ENCODE data around the gene SERPINB10. TPM values are rescaled to one million over a fixed set of nuclear protein-coding genes. Genes with fewer than 3 reads are reported as not detected.
A peak's percentile ranks its signal among the peaks of the same experiment; 100 is the strongest.

Gene SERPINB10
- total and polyA plus RNA-seq, 2 experiments from 2014 or later, result 0.93 TPM; not detected in 1

DNA sequence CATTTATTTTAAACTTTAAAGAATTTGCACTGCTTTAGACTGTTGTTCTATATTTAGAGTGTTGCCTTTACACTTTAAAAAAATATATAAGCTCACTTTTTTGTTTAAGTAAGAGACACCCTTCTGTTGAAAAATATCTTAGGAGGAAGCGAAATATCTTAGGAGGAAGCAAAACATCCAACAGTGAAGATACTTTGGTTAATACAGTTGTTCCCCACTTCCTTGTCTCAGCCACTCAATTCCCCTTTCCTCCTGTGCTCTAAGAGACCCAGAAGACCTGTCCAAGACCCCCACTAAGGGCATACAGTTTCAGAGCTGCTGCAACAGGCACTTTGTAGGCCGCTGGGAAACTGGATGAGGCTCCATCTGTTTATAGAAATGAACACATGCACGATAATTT is 67.9 kb downstream of the SERPINB10 start:
- Histone ChIP-seq H3K79me2 (peaks cover 5% of the 10 kb centered on the region), H3K4me2 (no peak overlapping the region), H3K27ac (no peak overlapping the region), H3K4me1 (ENCODE audit: insufficient read depth) (peaks cover 5% of the 10 kb centered on the region), H3K27me3 (no peaks in the 10 kb centered on the region), H3K4me3 (no peak overlapping the region), H3K9me2 (replicated peaks; ENCODE audit: insufficient read depth) (no peaks in the 10 kb centered on the region), H4K20me1 (ENCODE audit: insufficient read depth, poor library complexity, severe bottlenecking) (no peaks in the 10 kb centered on the region), H3K9me3 (ENCODE audit: low read depth) (no peaks in the 10 kb centered on the region), H3K36me3 (replicated peaks; ENCODE audit: insufficient read depth, low read depth) (no peaks in the 10 kb centered on the region), H2AFZ (no peak overlapping the region)
- no peak for DNase-seq (ENCODE audit: low spot score)
- TF ChIP-seq EZH2phosphoT487 (IDR thresholded peaks at IDR 0.05; ENCODE audit: low read depth, severe bottlenecking, unreplicated experiment) (no peak), EZH2 (IDR thresholded peaks at IDR 0.05; ENCODE audit: borderline replicate concordance) (no peak)
- TF ChIP-seq, protein P1, sequence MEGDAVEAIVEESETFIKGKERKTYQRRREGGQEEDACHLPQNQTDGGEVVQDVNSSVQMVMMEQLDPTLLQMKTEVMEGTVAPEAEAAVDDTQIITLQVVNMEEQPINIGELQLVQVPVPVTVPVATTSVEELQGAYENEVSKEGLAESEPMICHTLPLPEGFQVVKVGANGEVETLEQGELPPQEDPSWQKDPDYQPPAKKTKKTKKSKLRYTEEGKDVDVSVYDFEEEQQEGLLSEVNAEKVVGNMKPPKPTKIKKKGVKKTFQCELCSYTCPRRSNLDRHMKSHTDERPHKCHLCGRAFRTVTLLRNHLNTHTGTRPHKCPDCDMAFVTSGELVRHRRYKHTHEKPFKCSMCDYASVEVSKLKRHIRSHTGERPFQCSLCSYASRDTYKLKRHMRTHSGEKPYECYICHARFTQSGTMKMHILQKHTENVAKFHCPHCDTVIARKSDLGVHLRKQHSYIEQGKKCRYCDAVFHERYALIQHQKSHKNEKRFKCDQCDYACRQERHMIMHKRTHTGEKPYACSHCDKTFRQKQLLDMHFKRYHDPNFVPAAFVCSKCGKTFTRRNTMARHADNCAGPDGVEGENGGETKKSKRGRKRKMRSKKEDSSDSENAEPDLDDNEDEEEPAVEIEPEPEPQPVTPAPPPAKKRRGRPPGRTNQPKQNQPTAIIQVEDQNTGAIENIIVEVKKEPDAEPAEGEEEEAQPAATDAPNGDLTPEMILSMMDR (IDR thresholded peaks at IDR 0.05; ENCODE audit: poor library complexity), result no peak
- 62% methylated on average over 3 of the region's 3 CpGs for WGBS (ENCODE audit: low lambda C conversion rate, missing lambda C conversion rate)

DNA sequence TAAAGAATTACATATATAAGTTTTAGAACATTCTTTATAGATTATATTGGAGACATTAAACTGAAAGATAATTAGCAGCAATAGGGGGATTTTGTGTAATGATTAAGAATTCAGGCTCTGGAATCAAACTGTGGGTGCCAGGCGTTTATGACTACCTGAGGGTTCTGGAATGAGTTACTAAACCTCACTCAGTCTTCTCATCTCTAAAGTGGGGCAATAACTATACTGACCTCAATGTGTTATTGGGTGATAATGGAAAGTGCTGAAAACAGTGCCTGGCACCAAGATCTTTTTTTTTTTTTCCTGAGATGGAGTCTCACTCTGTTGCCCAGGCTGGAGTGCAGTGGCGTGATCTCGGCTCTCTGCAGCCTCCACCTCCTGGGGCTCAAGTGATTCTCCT is 69.3 kb downstream of the SERPINB10 start:
- no peak for TF ChIP-seq EZH2 (IDR thresholded peaks at IDR 0.05; ENCODE audit: borderline replicate concordance)
- TF ChIP-seq EZH2phosphoT487 (IDR thresholded peaks at IDR 0.05; ENCODE audit: low read depth, severe bottlenecking, unreplicated experiment), result no peak
- TF ChIP-seq, protein P1 (IDR thresholded peaks at IDR 0.05; ENCODE audit: poor library complexity), result no peak
- Histone ChIP-seq H3K27ac (no peak overlapping the region), H3K27me3 (no peaks in the 10 kb centered on the region), H3K4me1 (ENCODE audit: insufficient read depth) (peaks cover 5% of the 10 kb centered on the region), H3K79me2 (peaks cover 5% of the 10 kb centered on the region), H3K9me3 (ENCODE audit: low read depth) (no peaks in the 10 kb centered on the region), H3K4me3 (no peak overlapping the region), H3K9me2 (replicated peaks; ENCODE audit: insufficient read depth) (no peaks in the 10 kb centered on the region), H3K36me3 (replicated peaks; ENCODE audit: insufficient read depth, low read depth) (no peaks in the 10 kb centered on the region), H3K4me2 (no peak overlapping the region), H2AFZ (no peak overlapping the region), H4K20me1 (ENCODE audit: insufficient read depth, poor library complexity, severe bottlenecking) (no peaks in the 10 kb centered on the region)
- no peak for DNase-seq (ENCODE audit: low spot score)
- 92% methylated on average over 3 of the region's 3 CpGs for WGBS (ENCODE audit: low lambda C conversion rate, missing lambda C conversion rate)

DNA sequence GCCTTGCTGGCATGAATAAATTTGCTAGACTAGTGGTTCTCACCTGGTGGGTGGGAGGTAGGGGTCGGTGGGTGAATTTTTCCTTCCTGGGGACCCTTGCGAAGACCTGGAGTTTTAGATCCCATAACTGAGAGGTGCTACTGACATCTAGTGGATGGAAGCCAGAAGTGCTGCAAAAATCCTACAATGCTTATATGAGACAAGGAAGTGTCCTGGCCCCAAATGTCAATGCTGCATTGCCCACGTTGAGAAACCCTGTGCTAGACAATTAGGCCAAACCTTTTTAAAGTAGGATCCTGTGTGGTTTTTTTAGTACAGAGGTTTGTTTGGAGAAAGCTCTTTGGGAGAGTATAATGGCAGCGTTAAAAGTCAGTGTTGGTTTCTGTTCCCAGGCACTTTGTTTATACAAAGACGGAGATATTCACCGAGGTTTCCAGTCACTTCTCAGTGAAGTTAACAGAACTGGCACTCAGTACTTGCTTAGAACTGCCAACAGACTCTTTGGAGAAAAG is 71.7 kb downstream of the SERPINB10 start:
- Histone ChIP-seq H3K4me3 (no peak overlapping the region), H3K9me3 (ENCODE audit: low read depth) (no peaks in the 10 kb centered on the region), H3K79me2 (no peaks in the 10 kb centered on the region), H3K36me3 (replicated peaks; ENCODE audit: insufficient read depth, low read depth) (no peaks in the 10 kb centered on the region), H3K4me1 (ENCODE audit: insufficient read depth) (peaks cover 5% of the 10 kb centered on the region), H2AFZ (peak overlapping the region; percentile 30), H3K27ac (peak overlapping the region; percentile 46), H3K9me2 (replicated peaks; ENCODE audit: insufficient read depth) (no peaks in the 10 kb centered on the region), H3K27me3 (no peaks in the 10 kb centered on the region), H4K20me1 (ENCODE audit: insufficient read depth, poor library complexity, severe bottlenecking) (no peaks in the 10 kb centered on the region), H3K4me2 (peak overlapping the region; percentile 70)
- DNase-seq (ENCODE audit: low spot score), result peak; percentile 81
- WGBS (ENCODE audit: low lambda C conversion rate, missing lambda C conversion rate), result 17% methylated on average over 6 of the region's 6 CpGs
- TF ChIP-seq EZH2phosphoT487 (IDR thresholded peaks at IDR 0.05; ENCODE audit: low read depth, severe bottlenecking, unreplicated experiment), result no peak
- TF ChIP-seq, protein P1 (IDR thresholded peaks at IDR 0.05; ENCODE audit: poor library complexity), result peak; percentile 90

All from hepatocyte (in vitro differentiated cells).